ENCODE results near the gene PARN. TPM values are rescaled to one million over a fixed set of nuclear protein-coding genes. Genes with fewer than 3 reads are reported as not detected.

Gene PARN
- total RNA-seq, 2 donors from 2014 or later, result 22.4 to 51.2 TPM

GRCh38 chr16:14497245-14498082 is 132.6 kb downstream of the PARN start:
- H3K27ac ChIP-seq, result no peak overlapping the region
- H3K4me1 ChIP-seq (replicated peaks), result peaks cover 3% of the 10 kb centered on the region
- no peaks in the 10 kb centered on the region for H3K9me3 ChIP-seq
- H3K36me3 ChIP-seq, result no peaks in the 10 kb centered on the region
- intact Hi-C loops (cut with DNase I), result no loop called here
- no peak overlapping the region for H3K4me3 ChIP-seq
- DNase-seq (ENCODE audit: low spot score), result no peak
- no peak for TF ChIP-seq POLR2A (IDR thresholded peaks at IDR 0.05)
- TF ChIP-seq CTCF (IDR thresholded peaks at IDR 0.05), result no peak
- TF ChIP-seq POLR2AphosphoS5 (IDR thresholded peaks at IDR 0.05), result no peak
- no peaks in the 10 kb centered on the region for H3K27me3 ChIP-seq (replicated peaks; ENCODE audit: insufficient read depth)
- 69% methylated on average over 7 of the region's 7 CpGs for WGBS

GRCh38 chr16:14496786-14497185 is 133.3 kb downstream of the PARN start:
- no peaks in the 10 kb centered on the region for H3K9me3 ChIP-seq
- no peak overlapping the region for H3K27ac ChIP-seq
- intact Hi-C loops (cut with DNase I), result no loop called here
- no peak for TF ChIP-seq CTCF (IDR thresholded peaks at IDR 0.05)
- TF ChIP-seq POLR2AphosphoS5 (IDR thresholded peaks at IDR 0.05), result no peak
- no peak for TF ChIP-seq POLR2A (IDR thresholded peaks at IDR 0.05)
- H3K36me3 ChIP-seq, result no peaks in the 10 kb centered on the region
- no peak for DNase-seq (ENCODE audit: low spot score)
- no peaks in the 10 kb centered on the region for H3K27me3 ChIP-seq (replicated peaks; ENCODE audit: insufficient read depth)
- WGBS, result 47% methylated on average over 7 of the region's 7 CpGs
- H3K4me3 ChIP-seq, result no peak overlapping the region
- peaks cover under 1% of the 10 kb centered on the region for H3K4me1 ChIP-seq (replicated peaks)

GRCh38 chr16:14496047-14496770 is 133.9 kb downstream of the PARN start:
- intact Hi-C loops (cut with DNase I), result no loop called here
- no peaks in the 10 kb centered on the region for H3K9me3 ChIP-seq

GRCh38 chr16:14495213-14496046 is 134.6 kb downstream of the PARN start:
- Histone ChIP-seq H3K27ac (no peak overlapping the region), H3K27me3 (replicated peaks; ENCODE audit: insufficient read depth) (no peaks in the 10 kb centered on the region), H3K36me3 (no peaks in the 10 kb centered on the region), H3K4me1 (replicated peaks) (no peaks in the 10 kb centered on the region), H3K9me3 (no peaks in the 10 kb centered on the region), H3K4me3 (no peak overlapping the region)
- DNase-seq (ENCODE audit: low spot score), result no peak
- no peak for TF ChIP-seq CTCF (IDR thresholded peaks at IDR 0.05)
- no peak for TF ChIP-seq POLR2A (IDR thresholded peaks at IDR 0.05)
- no peak for TF ChIP-seq POLR2AphosphoS5 (IDR thresholded peaks at IDR 0.05)
- 93% methylated on average over 18 of the region's 18 CpGs for WGBS
- intact Hi-C loops (cut with DNase I), result no loop called here

More at GRCh38 chr16:14496047-14496770, 133.9 kb downstream of the PARN start:
- WGBS, result 82% methylated on average over 7 of the region's 7 CpGs
- H3K36me3 ChIP-seq, result no peaks in the 10 kb centered on the region
- no peak for DNase-seq (ENCODE audit: low spot score)
- TF ChIP-seq POLR2AphosphoS5 (IDR thresholded peaks at IDR 0.05), result no peak
- no peak for TF ChIP-seq CTCF (IDR thresholded peaks at IDR 0.05)
- no peak for TF ChIP-seq POLR2A (IDR thresholded peaks at IDR 0.05)
- no peaks in the 10 kb centered on the region for H3K27me3 ChIP-seq (replicated peaks; ENCODE audit: insufficient read depth)
- H3K4me3 ChIP-seq, result no peak overlapping the region
- no peaks in the 10 kb centered on the region for H3K4me1 ChIP-seq (replicated peaks)
- H3K27ac ChIP-seq, result no peak overlapping the region

Measured in prostate gland (tissue), 2 donors.